K562 (cell line): Measurements from ENCODE around the gene ATP9B. TPM values are rescaled to one million over a fixed set of nuclear protein-coding genes. Genes with fewer than 3 reads are reported as not detected.

Source experiments
- ATAC-seq: fragments of 200-7000 bp; cut with Tn5 transposase; 3 replicates; pipeline ENCODE4 v1.9.1; 2020; ENCODE audit warnings: moderate library complexity
- BruUV-seq: library from RNA; stranded (reverse); fragments of 400-500 nt; replicated peaks from 2 replicates; lab custom pipeline; 2021; lab: Mats Ljungman, UMichigan
- CTCF ChIA-PET: fragments of 300-600 bp; formaldehyde crosslinking; extraction: SDS; loops from one replicate; lab custom pipeline; 2021; ENCODE audit warnings: low intra/inter-chr PET ratio; lab: Yijun Ruan, JAX
- POLR2A ChIA-PET: fragments of 300-600, 350-650 bp; sonication (Branson Sonifier 250); formaldehyde crosslinking; extraction: SDS; loops from one replicate; lab custom pipeline; 2021; ENCODE audit warnings: antibody characterized with exemption, inconsistent platforms; lab: Yijun Ruan, JAX
- DNase-seq, 4 experiments: peaks; one replicate each; pipeline versions ENCODE4 v3.0.0 to v3.0.0-alpha.2; 2011 to 2018; ENCODE audit warnings: low spot score in 3 of 4, mixed read lengths in 3 of 4; ENCODE audit errors: extremely low read depth in 1 of 4
- FAIRE-seq: peaks from 2 replicates; lab custom pipeline; 2011; peaks lifted over from hg19 to GRCh38; lab: Jason Lieb, UNC
- H2AFZ ChIP-seq: 2 replicates; pipeline ENCODE4 v1.6.0; 2011; ENCODE audit warnings: low read depth, low read length, control low read depth, inconsistent platforms
- H3K27ac ChIP-seq: fragments of 200-600 bp; 3 replicates; pipeline ENCODE4 v1.8.0; 2011; ENCODE audit warnings: low read depth, mild to moderate bottlenecking, control low read depth, inconsistent platforms, low read length, moderate library complexity, mixed read lengths; ENCODE audit errors: extremely low read depth
- H3K27me3 ChIP-seq, 2 experiments: fragments of 300-600 bp in 1 of 2; 2 replicates in 1 of 2; 3 replicates in 1 of 2; pipeline versions ENCODE4 v1.6.0 to v1.8.0; 2011; ENCODE audit warnings: inconsistent platforms in 2 of 2, low read length in 2 of 2, mild to moderate bottlenecking in 1 of 2, mixed read lengths in 1 of 2, moderate library complexity in 1 of 2; ENCODE audit not compliant: control insufficient read depth in 2 of 2, insufficient read depth in 2 of 2
- H3K36me3 ChIP-seq: fragments of 300-600 bp; 3 replicates; pipeline ENCODE4 v1.8.0; 2011; ENCODE audit warnings: mild to moderate bottlenecking, low read length, inconsistent platforms; ENCODE audit not compliant: control insufficient read depth, insufficient read depth
- H3K4me1 ChIP-seq, 2 experiments: fragments of 200-600 bp in 1 of 2; replicated peaks in 1 of 2; 2 replicates in 1 of 2; 3 replicates in 1 of 2; pipeline versions ENCODE4 v1.5.1 to v1.8.0; 2011; ENCODE audit warnings: inconsistent platforms in 2 of 2, low read length in 2 of 2, mild to moderate bottlenecking in 1 of 2, mixed read lengths in 1 of 2, moderate library complexity in 1 of 2; ENCODE audit not compliant: control insufficient read depth in 2 of 2, insufficient read depth in 2 of 2
- H3K4me2 ChIP-seq: 2 replicates; pipeline ENCODE4 v1.6.1; 2011; ENCODE audit warnings: low read length, control low read depth, inconsistent platforms, mixed read lengths; ENCODE audit not compliant: insufficient read depth
- H3K4me3 ChIP-seq: fragments of 200-600 bp; sonication (generic), shearing (Covaris generic); 2 replicates; pipeline ENCODE4 v1.5.1; 2016; ENCODE audit warnings: control low read depth, inconsistent platforms
- H3K79me2 ChIP-seq: fragments of 200-600 bp; 3 replicates; pipeline ENCODE4 v1.8.0; 2011; ENCODE audit warnings: low read length, inconsistent platforms; ENCODE audit not compliant: control insufficient read depth, insufficient read depth
- H3K9ac ChIP-seq, 2 experiments: 2 replicates each; pipeline versions ENCODE4 v1.6.0 to v1.6.1; 2011; ENCODE audit warnings: low read depth in 2 of 2, low read length in 2 of 2, control low read depth in 1 of 2, inconsistent platforms in 1 of 2, mild to moderate bottlenecking in 1 of 2, mixed read lengths in 1 of 2; ENCODE audit not compliant: insufficient read depth in 1 of 2
- H3K9me1 ChIP-seq: one replicate; pipeline ENCODE4 v1.6.0; 2011; ENCODE audit warnings: inconsistent platforms, mild to moderate bottlenecking, low read length, moderate library complexity; ENCODE audit not compliant: control insufficient read depth, insufficient read depth
- H3K9me3 ChIP-seq: replicated peaks from 2 replicates; pipeline ENCODE4 v1.5.1; 2011; ENCODE audit warnings: low read depth, low read length, inconsistent platforms; ENCODE audit not compliant: control insufficient read depth, insufficient read depth
- H4K20me1 ChIP-seq: replicated peaks from 2 replicates; pipeline ENCODE4 v1.6.1; 2011; ENCODE audit warnings: low read length, inconsistent platforms, mixed read lengths; ENCODE audit not compliant: control insufficient read depth, insufficient read depth
- ZFP1 ChIP-seq: fragments of 450-650 bp; formaldehyde crosslinking; IDR thresholded peaks from 2 replicates; pipeline ENCODE4 v1.4.0; 2020; ENCODE audit warnings: mild to moderate bottlenecking, mixed read lengths
- ZNF354B ChIP-seq: fragments of 250-450 bp; sonication (Bioruptor Pico); IDR thresholded peaks from 2 replicates; pipeline ENCODE4 v1.4.0; 2020
- WGBS: fragments of 100-300 bp; shearing (Covaris generic); methylation state at CpG from one replicate; pipeline ENCODE4 v1.1.6; 2016; ENCODE audit warnings: low coverage, mixed read lengths; ENCODE audit not compliant: insufficient coverage; ENCODE audit errors: missing lambda C conversion rate; 5-methylcytosine and 5-hydroxymethylcytosine counted together
- in situ Hi-C: fragments of 300-500 bp; cut with MboI; formaldehyde crosslinking; loops from 4 replicates; pipeline ENCODE4 v1.15.0; 2018; ENCODE audit warnings: inconsistent platforms, mixed read lengths
- intact Hi-C: fragments of 100-400 bp; cut with micrococcal nuclease; formaldehyde crosslinking; loops from 2 replicates; pipeline ENCODE4 v1.14.2; 2022
- polyA plus RNA-seq, 8 experiments: library from polyadenylated mRNA; depleted of rRNA in 4 of 8; stranded (reverse) in 5 of 8; unstranded in 3 of 8; fragments of >200 nt; fragmentation: Nextera tagmentation in 2 of 8; fragmentation: Illumina TruSeq in 1 of 8; extraction: Ambion mirVana in 2 of 8; extraction: Trizol in 1 of 8; gene quantifications; 2 replicates each; pipeline versions ENCODE4 v1.2.1 to v1.2.3, GENCODE V29; 2011 to 2014; ENCODE audit warnings: inconsistent platforms in 1 of 8, missing spikeins in 1 of 8
- total RNA-seq, 7 experiments: library from RNA; depleted of rRNA in 6 of 7; stranded (reverse); fragments of >200 nt in 6 of 7; fragmentation: Illumina TruSeq in 2 of 7; extraction: Trizol in 2 of 7; gene quantifications; 2 replicates each; pipeline versions ENCODE4 v1.2.1 to v1.2.3, GENCODE V29; 2011 to 2021; ENCODE audit warnings: low replicate concordance in 1 of 7
- TF ChIP-seq, protein P1 (sequence below): fragments of 150-350 bp; conservative IDR thresholded peaks from 2 replicates; pipeline ENCODE4 v1.6.1; 2014; ENCODE audit warnings: low read length
- TF ChIP-seq, protein P2 (sequence below): fragments of 250-450 bp; sonication (Bioruptor Pico); IDR thresholded peaks from 2 replicates; pipeline ENCODE4 v1.8.0; 2021; ENCODE audit warnings: moderate library complexity, mild to moderate bottlenecking, inconsistent platforms

ATP9B gene
- total and polyA plus RNA-seq, 9 of the 15 experiments (the other 6 are each of a cell fraction or from before 2014, with no cell fraction given) = 0.66 to 13.2 (median 7.9) TPM

DNA sequence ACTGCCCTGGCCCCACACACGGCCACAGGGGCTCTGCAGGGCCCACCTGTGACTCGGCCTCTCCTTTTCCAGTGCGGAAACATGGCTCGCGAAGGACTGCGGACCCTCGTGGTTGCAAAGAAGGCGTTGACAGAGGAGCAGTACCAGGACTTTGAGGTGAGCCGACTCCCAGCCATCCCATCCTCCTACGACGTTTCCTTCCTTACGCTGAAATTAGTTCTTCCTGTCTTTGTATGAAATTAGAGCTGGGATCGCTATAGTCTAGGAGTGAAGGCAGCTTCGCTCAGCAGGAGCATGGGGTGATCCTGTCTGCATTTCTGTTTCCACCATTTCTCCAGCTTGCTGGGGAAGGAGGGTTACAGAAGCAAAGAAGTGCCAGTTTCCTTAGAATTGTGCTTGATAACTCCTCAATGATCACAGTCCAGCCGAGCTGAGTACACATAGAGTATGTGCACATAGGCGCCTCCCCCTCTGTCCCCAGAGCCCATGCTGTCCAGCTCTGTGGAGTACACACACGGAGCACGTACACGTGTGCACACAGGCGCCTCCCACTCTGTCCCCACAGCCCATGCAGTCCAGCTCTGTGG lies 267.5 kb downstream of the ATP9B start:
- Histone ChIP-seq H3K9ac (no peak overlapping the region), H3K4me1 (no peaks in the 10 kb centered on the region), H3K9me3 (no peaks in the 10 kb centered on the region), H3K4me2 (no peak overlapping the region), H4K20me1 (no peaks in the 10 kb centered on the region), H3K36me3 (no peaks in the 10 kb centered on the region; the same call in 2 of the 3 replicates), H2AFZ (no peak overlapping the region), H3K27ac (no peak overlapping the region), H3K4me3 (no peak overlapping the region), H3K79me2 (no peaks in the 10 kb centered on the region), H3K27me3 (no peaks in the 10 kb centered on the region), H3K9me1 (no peaks in the 10 kb centered on the region)
- BruUV-seq = no TSS peak
- intact Hi-C loops (no loop called here), in situ Hi-C loops (no loop called here)
- DNase-seq (no peak), FAIRE-seq (no peak), ATAC-seq (no peak)
- CTCF ChIA-PET = no interaction called here
- POLR2A ChIA-PET = no interaction called here
- 80% methylated on average over 11 of the region's 20 CpGs for WGBS
- TF ChIP-seq ZNF354B (no peak), ZFP1 (CRISPR knock-in tag) (no peak)
- TF ChIP-seq, protein P1, sequence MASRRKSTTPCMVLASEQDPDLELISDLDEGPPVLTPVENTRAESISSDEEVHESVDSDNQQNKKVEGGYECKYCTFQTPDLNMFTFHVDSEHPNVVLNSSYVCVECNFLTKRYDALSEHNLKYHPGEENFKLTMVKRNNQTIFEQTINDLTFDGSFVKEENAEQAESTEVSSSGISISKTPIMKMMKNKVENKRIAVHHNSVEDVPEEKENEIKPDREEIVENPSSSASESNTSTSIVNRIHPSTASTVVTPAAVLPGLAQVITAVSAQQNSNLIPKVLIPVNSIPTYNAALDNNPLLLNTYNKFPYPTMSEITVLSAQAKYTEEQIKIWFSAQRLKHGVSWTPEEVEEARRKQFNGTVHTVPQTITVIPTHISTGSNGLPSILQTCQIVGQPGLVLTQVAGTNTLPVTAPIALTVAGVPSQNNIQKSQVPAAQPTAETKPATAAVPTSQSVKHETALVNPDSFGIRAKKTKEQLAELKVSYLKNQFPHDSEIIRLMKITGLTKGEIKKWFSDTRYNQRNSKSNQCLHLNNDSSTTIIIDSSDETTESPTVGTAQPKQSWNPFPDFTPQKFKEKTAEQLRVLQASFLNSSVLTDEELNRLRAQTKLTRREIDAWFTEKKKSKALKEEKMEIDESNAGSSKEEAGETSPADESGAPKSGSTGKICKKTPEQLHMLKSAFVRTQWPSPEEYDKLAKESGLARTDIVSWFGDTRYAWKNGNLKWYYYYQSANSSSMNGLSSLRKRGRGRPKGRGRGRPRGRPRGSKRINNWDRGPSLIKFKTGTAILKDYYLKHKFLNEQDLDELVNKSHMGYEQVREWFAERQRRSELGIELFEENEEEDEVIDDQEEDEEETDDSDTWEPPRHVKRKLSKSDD = no peak
- TF ChIP-seq, protein P2, sequence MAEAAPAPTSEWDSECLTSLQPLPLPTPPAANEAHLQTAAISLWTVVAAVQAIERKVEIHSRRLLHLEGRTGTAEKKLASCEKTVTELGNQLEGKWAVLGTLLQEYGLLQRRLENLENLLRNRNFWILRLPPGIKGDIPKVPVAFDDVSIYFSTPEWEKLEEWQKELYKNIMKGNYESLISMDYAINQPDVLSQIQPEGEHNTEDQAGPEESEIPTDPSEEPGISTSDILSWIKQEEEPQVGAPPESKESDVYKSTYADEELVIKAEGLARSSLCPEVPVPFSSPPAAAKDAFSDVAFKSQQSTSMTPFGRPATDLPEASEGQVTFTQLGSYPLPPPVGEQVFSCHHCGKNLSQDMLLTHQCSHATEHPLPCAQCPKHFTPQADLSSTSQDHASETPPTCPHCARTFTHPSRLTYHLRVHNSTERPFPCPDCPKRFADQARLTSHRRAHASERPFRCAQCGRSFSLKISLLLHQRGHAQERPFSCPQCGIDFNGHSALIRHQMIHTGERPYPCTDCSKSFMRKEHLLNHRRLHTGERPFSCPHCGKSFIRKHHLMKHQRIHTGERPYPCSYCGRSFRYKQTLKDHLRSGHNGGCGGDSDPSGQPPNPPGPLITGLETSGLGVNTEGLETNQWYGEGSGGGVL (CRISPR knock-in tag) = no peak
